ENCODE data around the gene DHX57.
"Not testable (repeated sequence)": the region's sequence is repeated elsewhere in the genome, so short reads cannot be mapped to it uniquely, and the experiment has no call there.

DHX57 gene

DNA sequence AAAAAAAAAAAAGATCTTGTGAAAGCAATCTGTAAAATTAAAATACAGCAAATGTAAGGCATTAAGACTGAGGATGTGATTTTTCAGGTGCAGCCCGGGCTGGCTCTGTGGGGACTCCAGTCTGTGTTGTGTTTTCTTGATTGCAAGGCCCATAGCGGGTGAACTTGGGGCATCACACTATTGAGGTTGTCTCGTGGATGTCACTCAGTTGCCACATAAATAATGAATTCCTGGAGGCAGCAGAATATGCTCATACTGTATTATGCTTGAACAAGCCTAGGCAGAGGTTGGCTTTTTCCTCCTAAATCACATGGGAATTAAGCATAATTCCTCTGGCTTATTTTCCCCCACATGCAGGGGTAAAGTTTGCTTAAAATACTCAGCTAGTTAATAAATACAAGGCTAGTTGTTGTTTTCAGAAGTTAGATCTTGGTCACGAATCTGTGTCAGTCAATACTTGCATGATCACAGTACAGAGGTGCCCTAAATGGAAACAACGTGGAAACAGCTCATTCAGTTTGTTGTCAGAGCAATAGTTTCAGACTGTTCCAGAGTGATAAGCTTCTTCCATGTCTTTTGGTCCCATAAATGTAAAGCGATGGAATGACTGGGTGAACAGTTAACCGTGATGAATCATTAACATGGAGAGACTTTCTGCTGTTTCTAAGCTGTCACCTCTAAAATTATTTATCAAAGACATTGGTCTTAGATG, 81.3 kb downstream of the DHX57 start:
- no peak for DNase-seq

DNA sequence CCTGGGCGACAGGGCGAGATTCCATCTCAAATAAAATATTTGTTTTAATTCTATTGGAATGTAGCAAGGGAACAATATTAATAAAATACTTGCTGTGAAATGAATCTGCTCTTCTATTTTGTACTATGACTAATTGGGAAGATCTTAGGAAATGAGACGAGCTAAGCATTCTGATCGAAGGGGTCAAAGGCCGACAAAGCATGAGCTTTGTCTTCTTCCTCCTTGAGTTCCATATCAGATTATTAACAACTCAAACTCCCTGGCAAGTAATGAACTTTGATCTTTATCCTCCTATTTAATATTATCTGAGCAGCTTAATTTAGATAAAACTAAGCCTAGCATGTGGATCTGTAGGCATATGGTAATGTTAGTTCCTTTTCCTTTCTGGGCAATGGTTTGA, 82.2 kb downstream of the DHX57 start:
- DNase-seq: no peak

DNA sequence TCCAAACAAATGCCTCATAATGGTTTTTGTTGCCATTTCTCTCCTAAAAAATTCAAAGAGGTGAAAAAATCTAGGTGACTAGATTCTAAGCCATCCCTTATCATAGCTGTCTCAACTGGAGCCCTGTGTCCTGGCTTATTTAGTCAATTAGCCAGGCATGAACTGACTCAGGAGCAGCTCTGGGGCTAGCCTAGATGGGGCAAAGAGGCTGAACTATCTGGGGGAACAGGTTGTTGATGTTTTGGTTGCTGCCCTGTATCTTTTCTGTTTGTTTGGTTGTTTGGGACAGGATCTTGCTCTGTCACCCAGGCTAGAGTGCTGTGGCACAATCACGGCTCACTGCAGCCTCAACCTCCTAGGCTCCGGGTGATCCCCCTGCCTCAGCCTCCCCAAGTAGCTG, 83.0 kb downstream of the DHX57 start:
- no peak for DNase-seq

DNA sequence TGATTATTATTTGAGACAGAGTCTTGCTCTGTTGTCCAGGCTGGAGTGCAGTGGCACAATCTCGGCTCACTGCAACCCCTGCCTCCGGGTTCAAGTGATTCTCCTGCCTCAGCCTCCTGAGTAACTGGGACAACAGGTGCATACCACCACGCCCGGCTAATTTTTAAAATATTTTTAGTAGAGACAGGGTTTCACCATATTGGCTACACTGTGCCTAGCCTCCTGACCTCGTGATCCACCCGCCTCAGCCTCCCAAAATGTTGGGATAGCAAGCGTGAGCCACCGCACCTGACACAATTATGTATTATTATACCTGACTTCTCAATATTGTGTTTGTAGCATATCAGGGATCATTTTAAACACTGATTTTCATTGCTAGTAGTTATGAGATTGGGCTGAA, 83.4 kb downstream of the DHX57 start:
- DNase-seq: not testable (repeated sequence)

DNA sequence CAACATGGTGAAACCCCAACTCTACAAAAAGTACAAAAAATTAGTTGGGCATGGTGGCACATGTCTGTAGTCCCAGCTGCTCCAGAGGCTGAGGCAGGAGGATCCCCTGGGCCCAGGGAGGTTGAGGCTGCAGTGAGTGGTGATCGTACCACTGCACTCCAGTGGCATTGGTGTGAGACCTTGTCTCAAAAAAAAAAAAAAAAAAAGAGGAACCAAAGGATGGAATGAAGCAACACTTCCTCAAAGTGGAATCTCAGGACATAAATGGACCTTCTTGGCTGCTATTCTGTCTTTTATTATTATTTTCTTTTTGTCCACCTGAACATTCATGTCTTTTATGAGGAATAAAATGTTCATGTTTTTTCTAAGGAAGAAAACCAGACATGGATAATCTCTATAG, 84.0 kb downstream of the DHX57 start:
- DNase-seq: no peak

DNA sequence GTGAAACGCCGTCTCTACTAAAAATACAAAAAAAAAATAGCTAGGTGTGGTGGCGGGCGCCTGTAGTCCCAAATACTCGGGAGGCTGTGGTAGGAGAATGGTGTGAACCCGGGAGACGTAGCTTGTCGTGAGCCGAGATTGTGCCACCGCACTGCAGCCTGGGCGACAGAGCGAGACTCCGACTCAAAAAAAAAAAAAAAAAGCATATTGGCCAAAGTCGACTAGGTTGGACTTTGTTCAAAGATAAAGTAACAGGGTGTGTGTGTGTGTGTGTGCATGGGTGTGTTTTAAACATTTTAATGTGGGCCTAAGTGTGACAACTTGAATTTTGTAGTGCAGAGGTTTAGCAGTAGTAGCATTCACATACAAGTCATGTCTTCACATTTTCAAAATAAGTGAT, 86.0 kb downstream of the DHX57 start:
- no peak for DNase-seq

DNA sequence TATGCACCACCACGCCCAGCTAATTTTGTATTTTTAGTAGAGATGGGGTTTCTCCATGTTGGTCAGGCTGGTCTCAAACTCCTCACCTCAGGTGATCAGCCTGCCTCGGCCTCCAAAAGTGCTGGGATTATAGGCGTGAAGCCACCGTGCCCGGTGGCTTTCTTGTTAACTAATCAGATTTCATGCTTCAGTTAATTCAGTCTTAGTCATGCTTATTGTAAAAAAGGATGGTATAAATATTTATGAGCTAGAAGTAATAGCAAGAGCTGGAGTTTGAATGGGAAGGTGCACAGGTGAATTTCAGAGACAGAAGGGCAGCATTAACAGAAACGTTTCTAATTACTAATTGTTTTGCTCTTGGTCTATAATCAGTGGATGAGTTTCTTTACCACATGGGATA, 87.4 kb downstream of the DHX57 start:
- DNase-seq: no peak

DNA sequence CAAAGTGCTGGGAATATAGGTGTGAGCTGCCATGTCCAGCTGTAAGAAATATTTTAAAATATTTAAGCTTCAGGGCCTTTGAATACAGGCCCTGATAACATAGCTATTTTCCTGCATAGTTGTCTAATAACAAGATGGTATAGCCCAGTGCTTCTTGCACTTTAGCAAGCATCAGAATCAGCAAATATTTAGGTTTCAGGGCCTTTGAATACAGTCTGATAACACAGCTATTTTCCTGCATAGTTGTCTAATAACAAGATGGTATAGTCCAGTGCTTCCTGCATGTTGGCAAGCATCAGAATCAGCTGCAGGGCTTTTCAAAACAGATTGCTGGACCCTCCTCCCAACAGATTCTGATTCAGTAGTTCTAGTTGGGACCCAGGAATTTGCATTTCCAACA, 92.1 kb downstream of the DHX57 start:
- DNase-seq: no peak

DNA sequence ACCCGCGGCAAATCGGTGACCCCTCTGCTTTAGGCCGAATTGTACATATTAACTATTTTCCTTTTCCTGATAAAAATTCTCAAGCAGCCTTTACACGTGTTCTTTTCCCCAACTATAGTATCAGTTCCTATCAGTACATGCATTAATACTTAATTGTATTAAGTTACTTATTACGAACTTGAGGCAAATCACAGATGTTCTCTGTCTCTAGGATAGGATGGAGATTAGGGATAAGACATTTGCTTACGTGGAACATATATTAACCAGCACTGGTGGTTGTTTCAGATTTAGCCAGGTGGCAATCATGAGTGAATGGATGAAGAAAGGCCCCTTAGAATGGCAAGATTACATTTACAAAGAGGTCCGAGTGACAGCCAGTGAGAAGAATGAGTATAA, 97.0 kb downstream of the DHX57 start:
- DNase-seq: no peak

DNA sequence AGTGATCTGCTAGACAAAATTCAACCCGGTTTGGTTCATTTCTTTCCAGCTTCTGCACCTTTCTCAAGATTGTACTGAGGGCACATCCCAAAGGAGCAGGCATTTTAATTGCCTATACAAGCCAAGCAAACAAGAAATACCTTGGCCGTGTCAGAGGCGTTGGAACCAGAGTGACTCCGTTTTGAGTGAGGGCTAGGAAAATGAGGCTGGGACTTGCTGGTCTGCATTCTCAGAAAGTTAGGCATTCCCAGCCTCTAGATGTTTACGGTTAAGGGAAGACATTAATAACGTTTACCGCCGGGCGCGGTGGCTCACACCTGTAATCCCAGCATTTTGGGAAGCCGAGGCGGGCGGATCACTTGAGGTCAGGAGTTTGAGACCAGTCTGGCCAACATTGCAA, 99.2 kb downstream of the DHX57 start:
- no peak for DNase-seq

DNA sequence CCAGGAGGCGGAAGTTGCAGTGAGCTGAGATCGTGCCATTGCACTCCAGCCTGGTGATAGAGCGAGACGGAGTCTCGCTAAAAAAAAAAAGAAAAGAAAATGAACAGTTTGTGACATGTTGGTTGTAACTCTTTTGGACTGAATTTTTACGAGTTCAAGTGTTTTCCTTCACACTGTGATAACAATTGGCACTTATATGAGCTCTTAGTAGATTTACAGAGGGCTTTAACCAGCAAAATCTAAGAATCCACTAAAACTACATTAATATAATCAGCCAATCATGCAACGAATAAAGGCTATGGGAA, 99.9 kb downstream of the DHX57 start:
- no peak for DNase-seq

DNA sequence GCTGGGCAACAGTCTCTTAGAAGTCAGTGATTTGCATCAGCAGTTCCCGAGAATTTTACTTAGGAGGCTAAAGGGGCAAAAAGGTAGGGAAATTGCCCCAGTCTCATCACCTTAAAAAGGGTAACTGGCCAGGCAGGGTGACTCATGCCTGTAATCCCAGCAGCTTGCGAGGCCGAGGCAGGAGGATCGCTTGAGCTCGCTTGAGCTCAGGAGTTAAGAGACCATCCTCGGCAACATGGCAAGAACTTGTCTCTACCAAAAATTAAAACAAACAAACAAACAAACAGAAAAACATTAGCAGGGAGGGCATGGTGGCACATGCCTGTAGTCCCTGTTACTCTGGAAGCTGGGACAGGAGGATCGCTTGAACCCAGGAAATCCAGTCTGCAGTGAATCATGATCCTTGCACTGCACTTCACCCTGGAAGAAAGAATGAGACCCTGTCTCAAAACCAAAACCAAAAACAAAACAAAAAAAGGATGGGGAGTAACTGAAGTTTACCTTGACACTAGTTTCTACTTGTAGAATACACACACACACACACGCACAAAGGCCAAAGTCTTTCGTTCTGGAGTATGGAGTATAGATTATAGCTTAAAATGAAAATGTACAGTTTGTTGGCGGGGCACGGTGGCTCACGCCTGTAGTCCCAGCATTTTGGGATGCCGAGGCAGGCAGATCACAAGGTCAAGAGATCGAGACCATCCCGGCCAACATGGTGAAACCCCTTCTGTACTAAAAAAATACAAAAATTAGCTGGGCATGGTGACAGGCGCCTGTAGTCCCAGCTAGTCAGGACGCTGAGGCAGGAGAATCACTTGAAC, 100.4 kb downstream of the DHX57 start:
- DNase-seq: no peak

DNA sequence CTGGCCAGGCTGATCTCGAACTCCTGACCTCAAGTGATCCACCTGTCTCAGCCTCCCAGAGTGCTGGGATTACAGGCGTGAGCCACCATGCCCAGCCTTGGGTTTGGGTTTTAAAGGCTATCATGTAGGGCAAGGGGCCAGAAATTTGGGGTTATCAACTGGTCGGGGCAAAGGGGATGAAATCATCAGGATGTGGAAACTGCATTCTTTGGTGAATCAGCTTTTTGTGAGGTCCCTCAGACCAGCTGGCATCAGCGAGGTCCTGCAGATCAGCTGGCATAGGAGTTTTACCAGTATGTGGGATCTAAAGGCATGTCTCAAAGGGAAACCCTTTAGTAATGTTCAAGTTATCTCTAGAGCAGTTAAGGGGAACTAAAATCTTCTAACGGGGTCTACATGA, 104.1 kb downstream of the DHX57 start:
- no peak for DNase-seq

DNA sequence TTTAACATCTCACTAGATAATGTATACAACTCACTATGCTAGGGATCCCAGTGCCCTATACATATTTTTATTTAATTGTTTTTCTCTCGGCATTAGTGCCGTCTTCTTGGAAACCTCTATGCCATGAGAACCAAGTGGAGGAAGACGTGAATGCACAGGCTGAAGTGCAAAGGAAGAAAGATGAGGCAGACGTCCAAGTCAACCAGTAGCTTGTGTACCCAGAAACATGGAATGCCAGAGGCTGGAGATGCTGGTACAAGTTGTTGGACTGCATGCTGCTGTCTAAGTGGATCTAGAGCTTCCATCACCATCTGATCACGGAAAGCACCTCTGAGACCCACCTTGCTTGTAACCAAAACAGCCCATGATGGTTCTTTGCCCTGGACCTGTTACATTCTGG, 110.2 kb downstream of the DHX57 start:
- DNase-seq: no peak

DNA sequence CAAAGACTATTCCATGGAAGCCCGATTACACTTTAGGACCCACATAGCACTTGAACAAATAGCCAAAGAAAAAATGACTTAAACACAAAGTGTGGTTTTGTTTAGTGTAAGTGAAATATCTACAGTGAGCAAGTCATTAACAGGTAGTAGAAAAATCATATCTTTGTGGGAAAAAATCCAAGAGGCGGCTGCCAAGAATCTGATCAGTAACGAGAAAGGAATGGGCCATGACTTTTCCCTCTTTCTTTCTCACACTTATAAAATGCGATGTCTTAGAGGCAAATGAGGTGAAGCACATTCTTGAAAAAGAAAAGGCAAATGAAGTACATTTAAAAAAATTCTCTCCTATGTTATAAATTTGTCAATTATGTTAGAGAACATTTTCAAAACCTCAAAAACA, 110.6 kb downstream of the DHX57 start:
- peak; percentile 83 for DNase-seq

DNA sequence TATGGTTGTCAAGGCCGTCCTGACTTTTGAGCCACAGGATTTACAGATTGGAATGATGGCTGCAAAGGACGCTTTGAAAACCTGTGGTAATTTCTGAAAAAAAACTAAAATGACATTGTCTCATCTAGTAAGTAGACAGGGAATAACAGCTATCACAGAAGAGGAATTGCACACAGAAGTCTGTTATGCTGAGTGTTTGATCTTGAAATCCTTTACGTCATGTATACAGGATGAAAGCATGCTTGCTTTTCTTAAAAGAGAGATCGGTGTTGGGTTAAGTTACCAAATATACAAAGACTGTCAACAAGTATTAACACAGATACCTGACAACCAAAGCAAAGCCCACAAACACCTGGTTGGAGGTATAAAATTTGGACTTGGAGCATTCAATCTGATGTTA, 112.0 kb downstream of the DHX57 start:
- DNase-seq: no peak

DNA sequence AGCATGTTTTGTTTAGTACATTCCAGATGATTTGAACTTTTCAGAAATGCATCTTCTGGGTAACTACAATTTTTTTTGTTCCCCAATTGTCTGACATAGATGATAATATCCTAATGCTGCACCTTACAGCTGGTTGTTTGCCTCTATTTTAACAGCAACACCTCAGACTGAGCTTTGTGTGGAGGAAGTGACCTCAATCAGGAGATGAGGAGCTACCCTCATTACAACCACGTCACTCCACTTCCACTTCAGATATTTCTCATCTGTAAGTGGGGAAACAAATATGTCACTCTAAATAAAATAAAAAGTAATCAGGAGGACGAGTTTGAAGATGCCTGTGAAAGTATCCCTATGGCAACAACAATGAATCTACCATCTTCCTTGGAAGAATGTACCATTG, 112.5 kb downstream of the DHX57 start:
- DNase-seq: no peak

DNA sequence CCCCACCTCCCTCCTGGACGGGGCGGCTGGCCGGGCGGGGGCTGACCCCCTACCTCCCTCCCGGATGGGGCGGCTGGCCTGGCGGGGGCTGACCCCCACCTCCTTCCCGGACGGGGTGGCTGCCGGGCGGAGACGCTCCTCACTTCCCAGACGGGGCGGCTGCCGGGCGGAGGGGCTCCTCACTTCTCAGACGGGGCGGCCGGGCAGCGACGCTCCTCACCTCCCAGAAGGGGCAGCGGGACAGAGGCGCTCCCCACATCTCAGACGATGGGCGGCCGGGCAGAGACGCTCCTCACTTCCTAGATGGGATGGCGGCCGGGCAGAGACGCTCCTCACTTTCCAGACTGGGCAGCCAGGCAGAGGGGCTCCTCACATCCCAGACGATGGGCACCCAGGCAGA, 119.8 kb downstream of the DHX57 start:
- DNase-seq: not testable (repeated sequence)

DNA sequence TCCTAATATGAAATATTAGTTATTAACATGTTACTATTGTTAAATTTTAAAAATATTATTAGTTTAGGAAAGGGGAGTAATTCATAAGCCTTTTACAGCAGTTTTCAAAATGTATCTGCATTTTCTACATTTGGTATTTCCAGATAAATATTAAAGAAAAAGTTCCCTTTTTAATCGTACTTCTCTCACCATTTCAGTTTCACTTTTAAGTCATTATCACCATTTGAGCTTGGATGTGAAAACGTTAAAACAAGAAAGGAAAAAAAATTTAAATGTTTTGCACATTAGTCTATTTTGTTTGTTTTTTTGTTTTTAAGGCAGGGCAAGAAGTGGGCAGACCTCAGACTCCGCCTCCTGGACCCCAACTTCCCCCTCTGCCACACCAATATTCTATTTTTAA, 121.2 kb downstream of the DHX57 start:
- DNase-seq: no peak

DNA sequence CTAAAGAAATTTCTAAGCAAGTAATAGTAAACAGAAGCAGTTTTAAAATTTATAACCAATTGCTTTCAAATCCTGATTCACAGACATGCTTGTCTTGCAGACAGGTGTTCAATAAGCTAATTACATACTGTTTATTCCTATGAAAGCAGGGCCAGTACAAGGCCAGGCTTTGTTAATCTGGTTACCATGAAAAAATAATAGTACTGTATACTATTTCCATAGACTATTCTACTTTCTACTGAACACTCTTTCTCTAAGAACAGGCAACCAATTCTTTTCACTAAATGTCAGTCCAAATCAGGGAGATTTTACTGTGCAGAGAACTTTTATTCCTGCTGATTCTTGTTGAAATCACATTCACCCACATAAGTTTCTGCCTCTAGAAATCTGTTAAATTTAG, 121.7 kb downstream of the DHX57 start:
- DNase-seq: no peak

DNA sequence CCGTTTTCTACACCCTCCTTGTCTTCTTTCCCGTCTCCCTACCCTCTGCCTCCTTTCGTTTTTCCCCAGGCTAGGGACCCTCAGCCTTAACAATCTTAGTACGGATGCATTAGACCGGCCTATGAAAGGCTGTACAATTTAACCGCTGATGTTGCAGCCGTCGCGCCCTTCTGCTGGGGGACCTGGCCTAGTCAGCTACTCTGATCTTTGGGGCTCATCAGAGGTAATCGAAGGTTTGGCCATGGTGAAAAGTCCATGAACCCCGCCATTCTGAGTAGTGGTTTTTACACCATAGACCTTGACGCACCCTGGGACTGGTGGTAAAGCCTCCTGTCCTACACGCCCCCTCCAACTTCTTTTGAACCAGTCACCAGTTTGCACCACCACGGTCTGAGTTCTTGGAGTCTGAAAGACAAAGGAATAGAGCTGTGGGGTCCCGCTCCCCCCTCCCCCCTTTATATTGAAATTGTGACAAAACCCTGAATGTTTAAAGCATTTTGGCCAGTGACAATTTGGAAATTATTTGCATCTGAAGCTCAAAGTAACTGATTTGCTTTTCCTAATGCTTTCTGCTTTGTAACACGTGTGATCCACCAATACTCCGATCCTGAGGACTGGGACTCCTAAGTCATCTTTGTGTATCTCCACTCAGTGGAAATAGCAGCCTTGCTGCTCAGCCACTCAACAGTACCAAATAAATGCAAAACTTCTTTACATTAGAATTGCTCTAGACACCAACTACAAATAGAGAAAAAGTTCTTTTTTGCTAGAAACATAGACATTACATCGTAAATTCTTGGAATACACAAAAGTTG, 123.9 kb downstream of the DHX57 start:
- no peak for DNase-seq

DNA sequence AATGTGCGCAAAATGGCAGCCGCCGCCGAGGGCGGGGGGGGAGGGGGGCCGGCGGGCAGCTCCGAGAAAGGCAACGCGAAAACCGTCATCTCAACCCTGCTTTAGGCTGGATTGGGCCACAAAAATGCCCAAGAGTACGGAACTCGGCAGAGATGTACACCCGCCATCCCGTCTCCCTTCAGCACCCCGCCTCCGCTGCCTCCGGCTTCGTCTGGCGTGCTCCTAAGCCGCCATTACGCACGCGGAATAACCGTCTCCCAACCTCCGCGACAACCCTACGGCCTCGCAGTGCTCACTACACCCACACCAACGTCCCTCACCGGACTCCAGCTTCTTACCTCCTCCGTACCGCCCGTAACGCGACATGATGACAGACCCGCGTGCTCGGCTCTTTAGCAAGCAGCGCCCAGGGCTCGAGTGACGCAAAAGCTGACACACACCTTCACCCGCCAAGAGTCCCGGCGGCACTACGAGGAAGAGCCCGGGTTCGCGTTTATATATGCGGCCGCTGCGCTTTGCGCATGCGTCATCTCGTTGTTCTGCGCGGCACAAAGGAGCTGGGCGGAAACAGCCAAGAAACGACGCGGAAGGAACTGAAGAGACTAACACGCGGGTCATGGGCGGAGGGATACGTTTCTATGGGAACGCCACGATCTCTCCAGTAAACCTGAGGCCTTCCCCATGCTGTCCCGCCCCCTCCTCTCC, 124.7 kb downstream of the DHX57 start, which contains the start of gene SRSF7:
Gene SRSF7 (minus strand): TSS at position 471 of the 705 bp plus-strand sequence. CDS start 105 bp downstream, at position 366.
- DNase-seq: peak; percentile 100
